CD4-positive, alpha-beta T cell treated with Interleukin-1 beta for 1 hour (primary cell): ENCODE measurements around the gene PPP2R5C.

Experiments used
- DNase-seq, 2 donors: peaks; one replicate each; pipeline ENCODE4 v3.0.0-alpha.2; 2020 to 2022

Gene PPP2R5C

GRCh38 chr14:101975231-101975630 lies 213.7 kb downstream of the PPP2R5C start:
- no peak for DNase-seq
